A549 (cell line): ENCODE measurements around the gene IDH2.

ENCODE experiments used
- ELK1 ChIP-seq: fragments of 150-350 bp; IDR thresholded peaks from 2 replicates; pipeline ENCODE4 v1.6.1; 2014; ENCODE audit warnings: low read depth, mild to moderate bottlenecking, low read length
- HOXA7 ChIP-seq: fragments of 250-450 bp; sonication (Bioruptor Pico); IDR thresholded peaks from 2 replicates; pipeline ENCODE4 v1.5.0; 2020; ENCODE audit warnings: mild to moderate bottlenecking, moderate library complexity
- POLR2A ChIP-seq: IDR thresholded peaks from 2 replicates; pipeline ENCODE4 v1.6.1; 2012; ENCODE audit warnings: mild to moderate bottlenecking, low read length
- SREBF2 ChIP-seq: fragments of 450-650 bp; IDR thresholded peaks from 2 replicates; pipeline ENCODE4 v1.6.1; 2014; ENCODE audit warnings: mild to moderate bottlenecking, moderate library complexity
- TF ChIP-seq, protein P1 (sequence below): fragments of >200 bp; sonication (Bioruptor Twin); formaldehyde crosslinking; IDR thresholded peaks from 3 replicates; pipeline ENCODE4 v1.5.1; 2016

- TF ChIP-seq ELK1 = no peak
- TF ChIP-seq HOXA7 (CRISPR knock-in tag) = no peak
- TF ChIP-seq, protein P1, sequence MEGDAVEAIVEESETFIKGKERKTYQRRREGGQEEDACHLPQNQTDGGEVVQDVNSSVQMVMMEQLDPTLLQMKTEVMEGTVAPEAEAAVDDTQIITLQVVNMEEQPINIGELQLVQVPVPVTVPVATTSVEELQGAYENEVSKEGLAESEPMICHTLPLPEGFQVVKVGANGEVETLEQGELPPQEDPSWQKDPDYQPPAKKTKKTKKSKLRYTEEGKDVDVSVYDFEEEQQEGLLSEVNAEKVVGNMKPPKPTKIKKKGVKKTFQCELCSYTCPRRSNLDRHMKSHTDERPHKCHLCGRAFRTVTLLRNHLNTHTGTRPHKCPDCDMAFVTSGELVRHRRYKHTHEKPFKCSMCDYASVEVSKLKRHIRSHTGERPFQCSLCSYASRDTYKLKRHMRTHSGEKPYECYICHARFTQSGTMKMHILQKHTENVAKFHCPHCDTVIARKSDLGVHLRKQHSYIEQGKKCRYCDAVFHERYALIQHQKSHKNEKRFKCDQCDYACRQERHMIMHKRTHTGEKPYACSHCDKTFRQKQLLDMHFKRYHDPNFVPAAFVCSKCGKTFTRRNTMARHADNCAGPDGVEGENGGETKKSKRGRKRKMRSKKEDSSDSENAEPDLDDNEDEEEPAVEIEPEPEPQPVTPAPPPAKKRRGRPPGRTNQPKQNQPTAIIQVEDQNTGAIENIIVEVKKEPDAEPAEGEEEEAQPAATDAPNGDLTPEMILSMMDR = peak; percentile 79
- TF ChIP-seq SREBF2 = no peak
- no peak for TF ChIP-seq POLR2A
Observed at GRCh38 chr15:90086868-90087268, 15.4 kb downstream of the IDH2 start.
